ENCODE measurements around the gene ARHGAP26.

Gene ARHGAP26

GRCh38 chr5:142769793-142770649 lies at the start of gene ARHGAP26:
Gene ARHGAP26, plus strand, starts transcription at chr5:142770377. Its CDS starts 385 bp downstream, at chr5:142770762.
- DNase-seq (ENCODE audit: low spot score), result peak; percentile 97

GRCh38 chr5:142720641-142721271 lies 49.4 kb upstream of the ARHGAP26 start:
- no peak for DNase-seq (ENCODE audit: low spot score)

- no peak for DNase-seq (ENCODE audit: low spot score)
Measured at GRCh38 chr5:142722146-142722545, 48.0 kb upstream of the ARHGAP26 start.

- no peak for DNase-seq (ENCODE audit: low spot score)
Measured at GRCh38 chr5:142722896-142723295, 47.3 kb upstream of the ARHGAP26 start.

- no peak for DNase-seq (ENCODE audit: low spot score)
Measured at GRCh38 chr5:142724821-142725220, 45.4 kb upstream of the ARHGAP26 start.

GRCh38 chr5:142725231-142726187 lies 44.7 kb upstream of the ARHGAP26 start:
- DNase-seq (ENCODE audit: low spot score), result no peak

GRCh38 chr5:142726188-142726731 lies 43.9 kb upstream of the ARHGAP26 start:
- DNase-seq (ENCODE audit: low spot score), result peak; percentile 61

GRCh38 chr5:142727735-142728047 lies 42.5 kb upstream of the ARHGAP26 start:
- no peak for DNase-seq (ENCODE audit: low spot score)

GRCh38 chr5:142735323-142736246 lies 34.6 kb upstream of the ARHGAP26 start:
- no peak for DNase-seq (ENCODE audit: low spot score)

- no peak for DNase-seq (ENCODE audit: low spot score)
Measured at GRCh38 chr5:142736247-142736632, 33.9 kb upstream of the ARHGAP26 start.

GRCh38 chr5:142737179-142737578 lies 33.0 kb upstream of the ARHGAP26 start:
- DNase-seq (ENCODE audit: low spot score), result no peak

GRCh38 chr5:142740474-142741242 lies 29.5 kb upstream of the ARHGAP26 start:
- DNase-seq (ENCODE audit: low spot score), result peak; percentile 57

- peak; percentile 26 for DNase-seq (ENCODE audit: low spot score)
Measured at GRCh38 chr5:142743592-142744441, 26.4 kb upstream of the ARHGAP26 start.

GRCh38 chr5:142745268-142745667 lies 24.9 kb upstream of the ARHGAP26 start:
- no peak for DNase-seq (ENCODE audit: low spot score)

GRCh38 chr5:142746532-142747433 lies 23.4 kb upstream of the ARHGAP26 start:
- peak; percentile 8 for DNase-seq (ENCODE audit: low spot score)

GRCh38 chr5:142748132-142748531 lies 22.0 kb upstream of the ARHGAP26 start:
- peak; percentile 20 for DNase-seq (ENCODE audit: low spot score)

- DNase-seq (ENCODE audit: low spot score), result no peak
Measured at GRCh38 chr5:142748568-142749249, 21.5 kb upstream of the ARHGAP26 start.

GRCh38 chr5:142749321-142749720 lies 20.9 kb upstream of the ARHGAP26 start:
- DNase-seq (ENCODE audit: low spot score), result no peak
